ENCODE results near the gene MRPS6. TPM values are rescaled to one million over a fixed set of nuclear protein-coding genes. Genes with fewer than 3 reads are reported as not detected.

MRPS6 gene
- total and polyA plus RNA-seq, 10 donors, result 18.7 to 74.9 (median 37.7) TPM

DNA sequence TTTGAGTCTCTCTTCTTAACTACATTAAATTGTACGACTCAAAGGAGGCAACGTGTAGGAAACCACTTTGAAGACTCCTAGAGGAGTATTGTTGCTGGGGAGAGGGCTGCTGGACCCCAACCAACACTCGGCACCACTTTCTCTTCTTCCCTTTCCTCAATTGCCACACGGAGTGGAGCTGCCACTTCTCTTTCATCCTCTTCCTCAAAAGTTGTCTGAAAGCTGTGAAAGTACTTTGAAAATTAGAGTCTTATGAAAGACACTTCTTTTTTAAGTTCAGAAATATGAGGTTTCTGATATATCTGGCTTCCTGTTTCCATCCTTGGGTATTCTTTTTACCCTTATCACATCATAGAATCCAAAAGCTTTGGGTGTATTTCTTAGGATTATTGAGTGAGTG, 59.5 kb downstream of the MRPS6 start:
- H3K27ac ChIP-seq, result peak overlapping the region in 1 of 8 donors; percentile 10
- DNase-seq, result no peak
- intact Hi-C loops (cut with DNase I; ENCODE audit: low total_unique reads), result no loop called here
- H3K4me1 ChIP-seq, result peaks cover 4 to 56% (median 33%) of the 10 kb centered on the region in 6 donors
- WGBS, 5 donors, result 43 to 65% (median 54%) methylated on average over 4 of the region's 4 CpGs
- H3K36me3 ChIP-seq, result peaks cover 0 to 53% (median 9%) of the 10 kb centered on the region in 6 donors
- H3K9me3 ChIP-seq, result peaks cover 0 to 21% (median 11%) of the 10 kb centered on the region in 8 donors
- H3K27me3 ChIP-seq (replicated peaks in 1 of 7), result no peaks in the 10 kb centered on the region
- no peak overlapping the region for H3K4me3 ChIP-seq
- no peak for TF ChIP-seq CTCF (IDR thresholded peaks at IDR 0.05 in 8 of 11, conservative IDR thresholded peaks at IDR 0.05 in 3 of 11)
- no peak for TF ChIP-seq POLR2A (IDR thresholded peaks at IDR 0.05)
- no peak for TF ChIP-seq POLR2AphosphoS5 (IDR thresholded peaks at IDR 0.05)

DNA sequence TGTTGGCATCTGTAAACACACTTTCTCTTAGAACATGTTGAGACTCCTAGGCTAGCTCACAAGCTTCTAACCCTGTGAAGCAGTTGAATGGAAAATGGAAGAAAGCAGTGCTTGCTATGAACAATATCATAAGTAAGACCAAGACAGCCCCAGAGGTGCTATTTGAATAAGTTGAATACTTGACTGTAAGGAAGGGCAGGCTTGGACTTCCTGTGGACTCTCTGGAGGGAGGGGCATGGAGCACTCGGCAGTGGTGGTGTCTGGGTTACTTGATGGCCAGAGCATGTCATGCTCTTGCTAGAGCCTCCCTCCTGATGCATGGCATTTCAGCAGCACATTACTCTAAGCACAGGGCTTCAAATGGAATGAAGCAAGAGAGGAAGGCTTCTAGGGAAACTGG, 60.0 kb downstream of the MRPS6 start:
- H3K36me3 ChIP-seq, result peaks cover 0 to 48% (median 9%) of the 10 kb centered on the region in 6 donors
- peak overlapping the region in 1 of 8 donors; percentile 10 for H3K27ac ChIP-seq
- H3K4me1 ChIP-seq, result peaks cover 4 to 53% (median 33%) of the 10 kb centered on the region in 6 donors

GRCh38 chr21:34133802-34134201, 60.4 kb downstream of the MRPS6 start:
- DNase-seq, result no peak
- intact Hi-C loops (cut with DNase I; ENCODE audit: low total_unique reads), result no loop called here
- peaks cover 2 to 49% (median 33%) of the 10 kb centered on the region in 6 donors for H3K4me1 ChIP-seq
- H3K9me3 ChIP-seq, result peaks cover 0 to 23% (median 12%) of the 10 kb centered on the region in 8 donors
- H3K36me3 ChIP-seq, result peaks cover 0 to 44% (median 9%) of the 10 kb centered on the region in 6 donors
- WGBS, 5 donors, result 81 to 98% (median 90%) methylated on average over 2 of the region's 2 CpGs
- no peak overlapping the region for H3K4me3 ChIP-seq
- H3K27ac ChIP-seq, result peak overlapping the region in 1 of 8 donors; percentile 10
- no peaks in the 10 kb centered on the region for H3K27me3 ChIP-seq (replicated peaks in 1 of 7)
- TF ChIP-seq POLR2AphosphoS5 (IDR thresholded peaks at IDR 0.05), result no peak
- peak in 2 of 11 experiments; percentile 18 for TF ChIP-seq CTCF (IDR thresholded peaks at IDR 0.05 in 8 of 11, conservative IDR thresholded peaks at IDR 0.05 in 3 of 11)

More for the DNA sequence above, 60.0 kb downstream of the MRPS6 start:
- H3K9me3 ChIP-seq, result peaks cover 0 to 23% (median 12%) of the 10 kb centered on the region in 8 donors
- no peak for DNase-seq
- no peaks in the 10 kb centered on the region for H3K27me3 ChIP-seq (replicated peaks in 1 of 7)
- TF ChIP-seq CTCF (IDR thresholded peaks at IDR 0.05 in 8 of 11, conservative IDR thresholded peaks at IDR 0.05 in 3 of 11) (no peak), POLR2A (IDR thresholded peaks at IDR 0.05) (no peak), POLR2AphosphoS5 (IDR thresholded peaks at IDR 0.05) (no peak)
- intact Hi-C loops (cut with DNase I; ENCODE audit: low total_unique reads), result no loop called here
- H3K4me3 ChIP-seq, result no peak overlapping the region
- whole genome bisulfite sequencing, 5 donors, result 45 to 59% (median 50%) methylated on average over 1 of the region's 1 CpG

DNA sequence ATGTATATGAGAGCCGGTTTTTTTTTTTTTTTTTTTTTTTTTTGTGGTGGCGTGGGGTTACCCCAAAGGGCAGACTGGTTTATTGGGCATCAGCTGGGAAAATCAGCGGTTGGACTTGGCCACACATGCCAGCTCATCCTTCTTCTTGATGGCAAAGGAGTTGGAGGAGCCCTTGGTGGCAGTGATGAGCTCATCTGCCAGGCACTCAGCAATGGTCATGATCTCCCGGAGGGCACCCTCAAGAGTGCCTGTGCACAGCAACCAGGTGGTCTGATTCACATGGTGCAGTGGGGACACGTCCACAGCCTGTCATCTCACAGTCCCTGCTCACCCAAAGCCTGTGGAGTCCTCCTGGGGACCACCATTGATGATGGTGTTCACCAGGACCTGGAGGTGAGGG, 62.0 kb downstream of the MRPS6 start:
- TF ChIP-seq POLR2AphosphoS5 (IDR thresholded peaks at IDR 0.05), result no peak
- no peak for TF ChIP-seq CTCF (IDR thresholded peaks at IDR 0.05 in 8 of 11, conservative IDR thresholded peaks at IDR 0.05 in 3 of 11)
- TF ChIP-seq POLR2A (IDR thresholded peaks at IDR 0.05), result no peak
- Histone ChIP-seq H3K9me3 (peaks cover 0 to 23% (median 12%) of the 10 kb centered on the region in 8 donors), H3K27me3 (replicated peaks in 1 of 7) (no peaks in the 10 kb centered on the region), H3K36me3 (peaks cover 0 to 41% (median 9%) of the 10 kb centered on the region in 6 donors), H3K4me3 (no peak overlapping the region), H3K4me1 (peaks cover 0 to 34% (median 21%) of the 10 kb centered on the region in 6 donors), H3K27ac (no peak overlapping the region)
- no peak for DNase-seq
- intact Hi-C loops (cut with DNase I; ENCODE audit: low total_unique reads), result no loop called here
- 95 to 98% (median 96%) methylated on average over 4 to 5 of the region's 5 CpGs for WGBS, 5 donors

All from spleen (tissue), 11 donors.